ENCODE results near the gene ECHS1.
"Not testable (repeated sequence)": the region's sequence is repeated elsewhere in the genome, so short reads cannot be mapped to it uniquely, and the experiment has no call there.

Gene ECHS1

GRCh38 chr10:133337370-133337725 is 35.8 kb downstream of the ECHS1 start:
- DNase-seq, result no peak

GRCh38 chr10:133336577-133337369 is 36.4 kb downstream of the ECHS1 start, which contains the start of gene CALY:
Gene CALY (minus strand): TSS chr10:133336896. CDS start chr10:133328989, 7,907 bp downstream.
- DNase-seq, result no peak

- no peak for DNase-seq
These were observed 37.0 kb downstream of the ECHS1 start for GRCh38 chr10:133336118-133336576.

GRCh38 chr10:133335246-133336117 is 37.7 kb downstream of the ECHS1 start:
- no peak for DNase-seq

GRCh38 chr10:133334503-133335245 is 38.5 kb downstream of the ECHS1 start:
- DNase-seq, result no peak

GRCh38 chr10:133332936-133333699 is 40.0 kb downstream of the ECHS1 start:
- no peak for DNase-seq

- peak; percentile 80 for DNase-seq
These were observed 43.5 kb downstream of the ECHS1 start for GRCh38 chr10:133329491-133330202.

GRCh38 chr10:133328358-133329343 is 44.5 kb downstream of the ECHS1 start:
- no peak for DNase-seq

- DNase-seq, result no peak
These were observed 45.4 kb downstream of the ECHS1 start for GRCh38 chr10:133327651-133328357.

- no peak for DNase-seq
These were observed 46.2 kb downstream of the ECHS1 start for GRCh38 chr10:133326745-133327650.

GRCh38 chr10:133326223-133326551 is 47.0 kb downstream of the ECHS1 start:
- no peak for DNase-seq

- no peak for DNase-seq
These were observed 47.5 kb downstream of the ECHS1 start for GRCh38 chr10:133325440-133326222.

- no peak for DNase-seq
These were observed 48.3 kb downstream of the ECHS1 start for GRCh38 chr10:133324857-133325260.

GRCh38 chr10:133324198-133324792 is 48.9 kb downstream of the ECHS1 start:
- peak; percentile 52 for DNase-seq

- DNase-seq, result not testable (repeated sequence)
These were observed 51.0 kb downstream of the ECHS1 start for GRCh38 chr10:133322064-133322709.

- not testable (repeated sequence) for DNase-seq
These were observed 52.2 kb downstream of the ECHS1 start for GRCh38 chr10:133320852-133321422.
